Endothelial cell of umbilical vein (primary cell): ENCODE data around the gene HDLBP. TPM values are rescaled to one million over a fixed set of nuclear protein-coding genes. Genes with fewer than 3 reads are reported as not detected.

Source experiments
- BruUV-seq: library from RNA; stranded (reverse); fragments of 400-500 nt; replicated peaks from 2 replicates; lab custom pipeline; 2021; lab: Mats Ljungman, UMichigan
- CTCF ChIA-PET: fragments of 300-600, 350-600 bp; sonication (Branson Sonifier 250); formaldehyde crosslinking; loops from one replicate; lab custom pipeline; 2021; ENCODE audit warnings: antibody characterized with exemption, inconsistent platforms; lab: Charles Lee
- POLR2A ChIA-PET: fragments of 300-600, 350-600 bp; sonication (Branson Sonifier 250); formaldehyde crosslinking; loops from one replicate; lab custom pipeline; 2021; ENCODE audit warnings: antibody characterized with exemption, inconsistent platforms; lab: Charles Lee
- DNase-seq: peaks from one replicate; pipeline ENCODE4 v3.0.0-alpha.2; 2011; ENCODE audit warnings: low read depth, low spot score
- FAIRE-seq: peaks from 2 replicates; lab custom pipeline; 2011; peaks lifted over from hg19 to GRCh38; lab: Jason Lieb, UNC
- H2AFZ ChIP-seq: 2 replicates; pipeline ENCODE4 v1.6.0; 2012; ENCODE audit warnings: low read depth, low read length, control low read depth, inconsistent platforms
- H3K27ac ChIP-seq: 2 replicates; pipeline ENCODE4 v1.5.1; 2011; ENCODE audit warnings: low read depth, mild to moderate bottlenecking, control low read depth, low read length, moderate library complexity; ENCODE audit not compliant: insufficient read depth
- H3K27me3 ChIP-seq, 2 experiments: 2 replicates each; pipeline versions ENCODE4 v1.6.0 to v1.6.1; 2011; ENCODE audit warnings: low read length in 2 of 2, mixed read lengths in 1 of 2; ENCODE audit not compliant: control insufficient read depth in 2 of 2, insufficient read depth in 2 of 2
- H3K36me3 ChIP-seq, 2 experiments: 2 replicates in 1 of 2; 3 replicates in 1 of 2; pipeline ENCODE4 v1.5.1; 2011; ENCODE audit warnings: low read length in 2 of 2, mild to moderate bottlenecking in 1 of 2, moderate library complexity in 1 of 2; ENCODE audit not compliant: control insufficient read depth in 2 of 2, insufficient read depth in 2 of 2; ENCODE audit errors: extremely low read depth in 1 of 2
- H3K4me1 ChIP-seq: 3 replicates; pipeline ENCODE4 v1.5.1; 2011; ENCODE audit warnings: mild to moderate bottlenecking, low read length; ENCODE audit not compliant: control insufficient read depth, insufficient read depth; ENCODE audit errors: extremely low read depth
- H3K4me2 ChIP-seq: 2 replicates; pipeline ENCODE4 v1.6.1; 2011; ENCODE audit warnings: low read length, control low read depth, mixed read lengths; ENCODE audit not compliant: insufficient read depth
- H3K4me3 ChIP-seq, 3 experiments: fragments of 200-600 bp in 1 of 3; sonication (generic), shearing (Covaris generic) in 1 of 3; replicated peaks in 1 of 3; 2 replicates each; pipeline ENCODE4 v1.5.1; 2011 to 2016; ENCODE audit warnings: control low read depth in 3 of 3, low read length in 3 of 3, mild to moderate bottlenecking in 2 of 3, inconsistent platforms in 1 of 3, low read depth in 1 of 3, moderate library complexity in 1 of 3; ENCODE audit not compliant: insufficient read depth in 1 of 3
- H3K79me2 ChIP-seq: 2 replicates; pipeline ENCODE4 v1.6.0; 2012; ENCODE audit warnings: low read length, inconsistent platforms; ENCODE audit not compliant: control insufficient read depth, insufficient read depth
- H3K9ac ChIP-seq: replicated peaks from 2 replicates; pipeline ENCODE3; 2011; ENCODE audit warnings: low read length, control low read depth; ENCODE audit not compliant: insufficient read depth; ENCODE audit errors: extremely low read depth
- H3K9me1 ChIP-seq: replicated peaks from 3 replicates; pipeline ENCODE4 v1.6.0; 2011; ENCODE audit warnings: mild to moderate bottlenecking, low read length; ENCODE audit not compliant: control insufficient read depth, insufficient read depth; ENCODE audit errors: extremely low read depth
- H3K9me3 ChIP-seq: replicated peaks from 2 replicates; pipeline ENCODE4 v1.5.1; 2012; ENCODE audit warnings: low read length, inconsistent platforms; ENCODE audit not compliant: control insufficient read depth, insufficient read depth
- H4K20me1 ChIP-seq: replicated peaks from 2 replicates; pipeline ENCODE3; 2011; ENCODE audit warnings: mild to moderate bottlenecking, low read length; ENCODE audit not compliant: control insufficient read depth, insufficient read depth; ENCODE audit errors: extremely low read depth
- EZH2 ChIP-seq: IDR thresholded peaks from 2 replicates; pipeline ENCODE4 v1.6.1; 2012; ENCODE audit warnings: borderline replicate concordance, low read depth, mild to moderate bottlenecking, moderate library complexity, low read length, inconsistent platforms; ENCODE audit not compliant: severe bottlenecking
- FOS ChIP-seq: IDR thresholded peaks from 2 replicates; pipeline ENCODE4 v1.6.1; 2011; ENCODE audit warnings: mild to moderate bottlenecking, low read length, moderate library complexity, borderline replicate concordance; ENCODE audit not compliant: insufficient read depth
- GATA2 ChIP-seq: IDR thresholded peaks from 2 replicates; pipeline ENCODE4 v1.7.0; 2011; ENCODE audit warnings: low read depth, mild to moderate bottlenecking, moderate library complexity, mixed read lengths, low read length; ENCODE audit not compliant: insufficient read length, insufficient read depth
- JUN ChIP-seq: IDR thresholded peaks from 2 replicates; pipeline ENCODE4 v1.6.1; 2011; ENCODE audit warnings: borderline replicate concordance, low read depth; ENCODE audit not compliant: insufficient read length, insufficient read depth
- MAX ChIP-seq: IDR thresholded peaks from 2 replicates; pipeline ENCODE4 v1.6.1; 2011; ENCODE audit not compliant: insufficient read depth, insufficient read length
- MYC ChIP-seq: IDR thresholded peaks from one replicate; pipeline ENCODE4 v1.6.1; 2011; ENCODE audit warnings: mild to moderate bottlenecking, low read depth, low read length
- POLR2A ChIP-seq: IDR thresholded peaks from 2 replicates; pipeline ENCODE4 v1.6.1; 2012; ENCODE audit warnings: low read depth, mild to moderate bottlenecking, control low read depth, low read length
- POLR2AphosphoS5 ChIP-seq: IDR thresholded peaks from 2 replicates; pipeline ENCODE4 v1.6.1; 2012; ENCODE audit warnings: low read depth, mild to moderate bottlenecking, control low read depth, low read length, moderate library complexity; ENCODE audit not compliant: insufficient read depth
- dilution Hi-C: fragments of 300-500 bp; cut with MboI; formaldehyde crosslinking; loops from one replicate; pipeline ENCODE4 v1.15.0; 2019; ENCODE audit warnings: low sequenced_read_pairs; ENCODE audit not compliant: extremely low pct_ligation_motif_present
- intact Hi-C: fragments of 100-400 bp; cut with micrococcal nuclease; formaldehyde crosslinking; loops from one replicate; pipeline ENCODE4 v1.10.0; 2022
- polyA plus RNA-seq, 4 experiments: library from polyadenylated mRNA; depleted of rRNA in 3 of 4; stranded (reverse) in 3 of 4; unstranded in 1 of 4; fragments of >200 nt; gene quantifications; 2 replicates each; pipeline versions ENCODE4 v1.2.1 to v1.2.3, GENCODE V29; 2011 to 2012; ENCODE audit warnings: missing spikeins in 1 of 4
- total RNA-seq: library from RNA; stranded (reverse); gene quantifications from 2 replicates; pipeline ENCODE4 v1.2.3, GENCODE V29; 2021
- TF ChIP-seq, protein P1 (sequence below), 2 donors: IDR thresholded peaks; 1 replicate in 1 of 2; 2 replicates in 1 of 2; pipeline ENCODE4 v1.5.1; 2011; ENCODE audit warnings: low read length in 2 of 2, mild to moderate bottlenecking in 2 of 2, moderate library complexity in 2 of 2, control low read depth in 1 of 2, inconsistent platforms in 1 of 2, low read depth in 1 of 2; ENCODE audit not compliant: insufficient read depth in 1 of 2; ENCODE audit errors: extremely low read depth in 1 of 2

HDLBP gene
- total and polyA plus RNA-seq, 2 donors (not counting 3 experiments of a cell fraction or from before 2014, with no cell fraction given), result 379 to 569 TPM

DNA sequence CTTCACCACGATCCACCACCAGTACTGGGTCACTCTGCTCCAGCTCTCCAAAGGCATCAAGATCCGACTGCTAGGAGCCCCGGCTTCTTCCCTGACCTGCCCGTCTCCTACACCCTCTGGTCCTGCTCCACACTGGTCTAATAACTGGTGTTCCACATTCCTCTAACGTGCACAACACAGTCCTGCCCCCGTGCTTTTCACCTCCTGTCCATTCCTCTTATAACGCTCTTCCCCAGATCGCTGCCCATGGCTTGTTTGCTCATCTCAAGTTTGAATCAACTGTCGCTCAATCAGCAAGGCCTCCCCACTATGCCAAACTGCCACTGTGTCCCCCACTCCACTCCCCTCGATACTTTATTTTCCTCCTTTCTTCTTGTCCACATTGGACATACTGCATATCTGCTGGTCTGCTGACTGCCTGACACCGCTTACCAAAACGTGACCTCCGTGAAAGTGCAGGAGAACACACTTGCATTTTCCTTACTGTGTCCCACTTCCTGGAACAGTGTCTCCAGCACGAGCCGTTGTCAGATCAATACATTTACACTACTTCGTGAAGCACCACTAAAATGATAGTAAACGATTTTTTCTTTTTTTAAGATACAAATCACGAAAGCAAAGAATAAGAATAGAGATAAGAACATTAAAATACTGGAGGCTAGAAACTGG, 6.5 kb downstream of the HDLBP start:
- no peak overlapping the region for H2AFZ ChIP-seq
- DNase-seq (no peak), FAIRE-seq (no peak)
- intact Hi-C loops (loop anchor here (10.0 kb wide), 1 partner anchor 1934 kb away; no protein-coding TSS in a partner anchor), dilution Hi-C loops (no loop called here)
- H3K9me3 ChIP-seq, result no peaks in the 10 kb centered on the region
- H3K36me3 ChIP-seq, result peaks cover 0 to 4% of the 10 kb centered on the region in 2 experiments
- no peak overlapping the region for H3K4me2 ChIP-seq
- no peak overlapping the region for H3K9ac ChIP-seq
- ChIA-PET POLR2A (no interaction called here), CTCF (no interaction called here)
- H4K20me1 ChIP-seq, result peaks cover 2% of the 10 kb centered on the region
- H3K27ac ChIP-seq, result no peak overlapping the region
- H3K9me1 ChIP-seq, result no peaks in the 10 kb centered on the region
- peaks cover 4% of the 10 kb centered on the region for H3K4me1 ChIP-seq
- H3K27me3 ChIP-seq, result no peaks in the 10 kb centered on the region
- TF ChIP-seq POLR2A (no peak), MAX (no peak), GATA2 (no peak), POLR2AphosphoS5 (no peak), JUN (no peak), MYC (no peak), FOS (no peak), EZH2 (no peak)
- TF ChIP-seq, protein P1, sequence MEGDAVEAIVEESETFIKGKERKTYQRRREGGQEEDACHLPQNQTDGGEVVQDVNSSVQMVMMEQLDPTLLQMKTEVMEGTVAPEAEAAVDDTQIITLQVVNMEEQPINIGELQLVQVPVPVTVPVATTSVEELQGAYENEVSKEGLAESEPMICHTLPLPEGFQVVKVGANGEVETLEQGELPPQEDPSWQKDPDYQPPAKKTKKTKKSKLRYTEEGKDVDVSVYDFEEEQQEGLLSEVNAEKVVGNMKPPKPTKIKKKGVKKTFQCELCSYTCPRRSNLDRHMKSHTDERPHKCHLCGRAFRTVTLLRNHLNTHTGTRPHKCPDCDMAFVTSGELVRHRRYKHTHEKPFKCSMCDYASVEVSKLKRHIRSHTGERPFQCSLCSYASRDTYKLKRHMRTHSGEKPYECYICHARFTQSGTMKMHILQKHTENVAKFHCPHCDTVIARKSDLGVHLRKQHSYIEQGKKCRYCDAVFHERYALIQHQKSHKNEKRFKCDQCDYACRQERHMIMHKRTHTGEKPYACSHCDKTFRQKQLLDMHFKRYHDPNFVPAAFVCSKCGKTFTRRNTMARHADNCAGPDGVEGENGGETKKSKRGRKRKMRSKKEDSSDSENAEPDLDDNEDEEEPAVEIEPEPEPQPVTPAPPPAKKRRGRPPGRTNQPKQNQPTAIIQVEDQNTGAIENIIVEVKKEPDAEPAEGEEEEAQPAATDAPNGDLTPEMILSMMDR (IDR thresholded peaks at IDR 0.05; ENCODE audit: extremely low read depth in 1 of 2, insufficient read depth in 1 of 2, low read depth in 1 of 2, low read length in 2 of 2), result no peak
- H3K79me2 ChIP-seq, result peaks cover 99% of the 10 kb centered on the region
- no TSS peak for BruUV-seq
- H3K4me3 ChIP-seq, result no peak overlapping the region
